ENCODE results near the gene PDE1A.

The PDE1A gene

DNA sequence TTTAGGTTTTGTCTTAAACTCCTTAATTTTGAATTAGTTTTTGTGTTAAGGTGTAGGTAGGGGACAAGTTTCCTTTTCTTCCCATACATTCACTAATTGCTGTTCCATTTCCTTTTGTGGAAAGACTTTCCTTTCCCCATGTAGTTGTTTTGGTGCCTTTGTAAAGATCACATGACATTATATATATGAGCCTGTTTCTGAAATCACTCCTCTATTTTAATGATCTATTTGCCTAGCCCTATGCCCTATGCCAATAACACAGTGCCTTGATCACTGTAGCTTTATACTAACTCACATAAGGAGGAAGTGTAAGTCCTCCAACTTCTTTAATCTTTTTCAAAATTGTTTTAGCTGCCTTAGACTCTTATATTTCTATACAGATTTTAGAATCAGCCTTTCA is 229.3 kb downstream of the PDE1A start:
- DNase-seq (ENCODE audit: low spot score): no peak

DNA sequence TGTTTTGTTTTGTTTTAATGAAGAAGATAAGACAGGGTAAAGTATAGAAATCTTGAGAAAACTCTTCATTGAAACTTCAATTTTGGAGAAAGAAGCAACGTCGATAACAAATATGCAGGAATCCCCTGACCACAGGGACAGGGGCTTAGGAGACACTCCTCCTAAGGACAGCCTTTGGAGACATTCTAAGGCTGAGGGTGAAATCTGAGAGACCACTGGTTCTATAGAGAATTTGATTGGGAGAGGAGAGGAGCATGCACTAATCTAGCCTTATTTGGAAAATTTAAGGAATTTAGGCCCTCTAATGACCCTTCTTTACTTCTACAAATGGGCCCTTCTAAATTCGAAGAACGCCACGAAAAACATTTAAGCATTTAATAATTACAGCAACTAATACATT is 233.5 kb downstream of the PDE1A start:
- DNase-seq (ENCODE audit: low spot score): no peak

DNA sequence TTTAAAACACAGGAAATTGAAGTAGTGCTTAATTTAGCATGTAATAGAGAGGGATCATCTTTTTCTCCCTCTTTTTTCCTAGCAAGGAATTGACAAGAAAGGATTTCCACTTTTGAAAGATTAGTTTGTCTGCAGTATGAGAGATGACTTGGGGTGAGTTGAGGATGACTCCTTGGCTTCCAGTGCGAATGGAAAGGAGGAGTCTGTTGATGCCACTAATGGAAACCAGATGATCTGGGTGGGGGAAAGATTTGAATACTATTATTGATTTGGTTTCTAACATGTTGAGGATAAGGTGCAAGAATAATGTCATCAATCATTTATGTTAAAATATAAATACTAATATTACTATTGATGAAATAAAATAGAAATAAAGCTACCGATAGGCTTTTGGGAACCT is 235.8 kb downstream of the PDE1A start:
- no peak for DNase-seq (ENCODE audit: low spot score)

GRCh38 chr2:182187130-182187529 is 239.7 kb downstream of the PDE1A start:
- DNase-seq (ENCODE audit: low spot score): no peak

DNA sequence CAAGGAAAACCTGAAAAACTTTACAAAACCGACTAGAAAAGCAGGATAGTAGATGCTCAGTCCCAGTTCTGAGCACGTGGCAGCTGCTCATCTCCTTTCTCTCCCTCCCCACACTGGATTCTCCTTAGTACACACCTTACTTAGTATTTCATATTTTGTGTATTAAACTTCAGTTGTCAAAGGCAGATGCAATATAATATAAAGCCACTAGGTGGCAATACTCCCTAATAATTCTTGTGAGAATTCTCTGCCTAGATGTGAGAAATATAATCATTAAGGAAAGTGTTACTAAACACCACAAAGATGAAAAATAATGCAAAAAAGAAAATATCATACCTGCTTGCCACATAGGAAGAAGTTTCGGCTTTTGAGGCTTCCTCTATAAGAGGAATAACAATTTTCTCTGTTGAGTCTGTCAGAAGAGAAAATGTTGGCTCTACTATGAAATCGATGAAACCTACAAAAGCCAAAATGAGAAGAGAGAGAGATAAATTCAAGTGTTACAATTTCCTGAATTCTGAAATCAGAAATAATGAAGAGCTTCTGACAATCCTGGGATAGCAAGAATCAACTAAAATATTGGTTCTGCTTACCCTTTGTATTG is 240.6 kb downstream of the PDE1A start:
- DNase-seq (ENCODE audit: low spot score): peak; percentile 37

DNA sequence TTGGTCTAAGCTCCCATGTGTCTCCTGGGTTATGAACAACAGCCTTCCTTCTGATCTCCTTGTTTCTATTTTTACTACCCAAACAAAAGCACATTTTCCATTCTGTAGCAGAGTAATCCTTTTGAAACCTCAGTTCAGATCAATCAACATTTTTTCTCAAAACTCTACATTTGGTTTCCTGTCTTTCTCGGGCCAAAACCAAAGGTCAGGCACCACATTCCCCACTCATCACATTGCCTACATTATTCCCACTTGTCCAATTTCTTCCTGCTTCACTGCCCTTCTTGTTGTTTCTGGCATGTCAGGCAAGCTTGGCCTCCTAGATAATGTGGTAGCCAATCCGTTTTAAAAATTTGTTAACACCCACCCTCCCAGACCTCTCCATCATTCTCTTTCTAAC is 244.4 kb downstream of the PDE1A start:
- DNase-seq (ENCODE audit: low spot score): no peak

DNA sequence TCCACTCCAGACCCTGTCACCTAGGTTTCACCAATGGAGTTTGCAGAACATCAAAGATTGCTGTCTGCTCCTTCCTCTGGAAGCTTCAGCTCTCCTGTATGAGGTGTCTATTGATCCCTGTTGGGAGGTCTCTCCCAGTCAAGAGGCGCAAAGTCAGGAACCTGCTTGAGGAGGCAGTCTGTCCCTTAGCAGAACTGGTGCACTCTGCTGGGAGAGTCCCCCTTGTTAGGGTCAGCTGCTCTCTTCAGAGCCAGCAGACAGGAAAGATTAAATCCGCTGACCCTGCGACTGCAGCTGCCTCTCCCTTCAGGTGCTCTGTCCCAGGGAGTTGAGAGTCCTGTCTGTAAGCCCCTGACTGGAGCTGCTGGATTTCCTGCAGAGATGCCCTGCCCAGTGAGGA is 245.5 kb downstream of the PDE1A start:
- no peak for DNase-seq (ENCODE audit: low spot score)

GRCh38 chr2:182179176-182179575 is 247.7 kb downstream of the PDE1A start:
- DNase-seq (ENCODE audit: low spot score): no peak

- DNase-seq (ENCODE audit: low spot score): no peak
Measured at GRCh38 chr2:182173944-182174622, 252.8 kb downstream of the PDE1A start.

GRCh38 chr2:182170341-182170740 is 256.5 kb downstream of the PDE1A start:
- DNase-seq (ENCODE audit: low spot score): no peak

GRCh38 chr2:182167882-182168281 is 259.0 kb downstream of the PDE1A start:
- DNase-seq (ENCODE audit: low spot score): no peak

GRCh38 chr2:182166841-182167240 is 260.0 kb downstream of the PDE1A start:
- DNase-seq (ENCODE audit: low spot score): no peak

DNA sequence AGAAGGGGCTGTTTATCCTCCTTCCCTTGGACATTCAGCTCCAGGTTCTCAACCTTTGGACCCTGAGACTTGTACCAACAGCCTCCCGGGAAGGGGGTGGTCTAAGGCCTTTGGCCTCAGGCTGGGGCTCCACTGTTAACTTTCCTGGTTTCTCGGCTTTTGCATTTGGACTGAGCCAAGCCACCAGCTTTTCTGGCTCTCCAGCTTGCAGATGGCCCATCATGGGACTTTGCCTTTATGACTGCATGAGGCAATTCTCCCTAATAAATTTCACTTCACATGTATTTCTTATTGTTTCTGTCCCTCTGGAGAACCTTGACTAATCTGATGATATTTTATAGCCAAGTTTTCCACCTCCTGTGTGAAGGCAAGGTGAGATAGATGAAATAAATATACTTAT is 260.4 kb downstream of the PDE1A start:
- DNase-seq (ENCODE audit: low spot score): no peak

DNA sequence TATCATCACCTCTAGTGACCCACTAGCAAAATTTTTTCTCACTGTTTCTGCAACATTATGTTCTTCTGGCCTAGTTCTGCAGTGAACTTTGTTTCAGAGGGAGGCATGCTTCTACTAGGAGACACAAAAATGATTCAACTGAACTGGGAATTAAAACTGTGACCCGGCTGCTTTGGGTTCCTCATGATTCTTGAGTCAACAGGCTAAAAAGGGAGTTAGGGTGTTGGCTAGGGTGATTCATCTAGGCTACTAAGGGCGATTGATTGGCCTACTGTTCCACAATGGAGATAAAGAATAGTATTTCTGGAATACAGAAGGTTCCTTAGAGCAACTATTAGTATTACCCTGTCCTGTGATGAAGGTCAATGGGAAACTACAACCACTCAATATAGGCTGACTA is 261.6 kb downstream of the PDE1A start:
- DNase-seq (ENCODE audit: low spot score): no peak

GRCh38 chr2:182164686-182165085 is 262.1 kb downstream of the PDE1A start:
- DNase-seq (ENCODE audit: low spot score): no peak

DNA sequence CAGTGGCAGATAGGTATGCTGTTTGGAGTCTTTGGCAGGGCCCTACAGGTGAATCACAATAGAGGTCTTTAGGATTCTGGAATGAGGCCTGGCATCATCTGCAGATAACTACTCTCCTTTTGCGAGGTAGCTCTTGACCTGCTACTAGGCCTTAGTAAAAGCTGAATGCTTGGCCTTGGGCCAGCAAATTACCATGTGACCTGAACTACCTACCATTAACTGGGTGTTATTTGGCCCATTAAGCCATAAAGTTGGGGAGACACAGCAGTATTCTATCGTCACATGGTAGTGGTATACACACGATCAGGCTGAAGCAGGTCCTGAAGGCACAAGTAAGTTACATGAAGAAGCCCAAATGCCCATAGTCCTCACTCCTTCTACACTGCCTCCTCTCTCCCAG is 263.0 kb downstream of the PDE1A start:
- no peak for DNase-seq (ENCODE audit: low spot score)

- no peak for DNase-seq (ENCODE audit: low spot score)
Measured at GRCh38 chr2:182148344-182148743, 278.5 kb downstream of the PDE1A start.

- DNase-seq (ENCODE audit: low spot score): no peak
Measured at GRCh38 chr2:182144776-182145165, 282.1 kb downstream of the PDE1A start.

DNA sequence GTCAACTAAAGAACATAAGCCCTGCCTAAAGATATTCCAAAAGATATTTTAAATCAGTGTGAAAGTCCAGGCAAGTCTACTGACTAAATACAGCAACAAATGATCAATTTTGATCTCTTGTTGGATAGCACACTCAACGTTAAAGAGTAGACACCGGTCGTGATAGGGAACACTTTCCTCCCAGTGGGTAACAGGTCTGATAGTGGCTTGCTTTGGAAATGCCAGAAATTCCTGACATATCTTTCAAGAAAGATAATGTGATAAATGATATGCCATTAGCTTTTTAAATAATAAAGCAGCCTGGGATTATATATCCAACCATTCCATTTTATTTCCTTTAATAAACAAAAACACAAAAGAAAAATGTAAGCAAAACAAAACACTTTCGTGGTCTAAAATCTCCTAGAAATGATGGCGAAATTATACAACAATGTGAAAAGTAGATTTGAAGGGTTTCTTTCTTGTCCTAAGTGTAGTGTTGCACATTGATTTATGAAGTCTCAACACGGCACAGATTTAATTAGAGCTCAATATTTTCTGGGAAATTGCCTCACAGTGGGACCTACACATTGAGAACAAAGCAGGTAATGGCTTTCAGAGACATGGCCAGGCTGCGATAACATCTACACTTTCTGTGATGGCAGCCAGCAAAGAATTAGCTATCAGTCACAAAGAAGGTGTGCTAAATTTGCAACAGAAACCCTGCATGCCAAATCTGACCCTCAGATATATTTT is 282.6 kb downstream of the PDE1A start:
- DNase-seq (ENCODE audit: low spot score): no peak

DNA sequence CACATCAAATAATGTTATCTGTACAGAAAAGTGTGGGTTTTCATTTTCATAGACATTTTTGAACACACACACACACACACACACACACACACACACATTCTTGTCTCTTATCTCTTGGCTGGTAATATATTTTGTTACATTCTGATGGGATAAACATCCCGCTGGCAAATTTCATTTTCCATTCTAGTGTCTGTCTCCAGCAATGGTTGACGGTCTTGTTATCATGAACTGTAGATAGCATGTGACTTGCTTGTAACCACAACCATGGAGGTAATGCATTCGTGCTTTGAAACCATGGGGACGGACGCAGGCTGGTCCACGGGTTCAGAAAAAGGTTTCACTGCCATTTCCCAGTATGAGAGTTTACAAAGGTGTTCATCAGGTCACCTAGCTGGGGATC is 284.8 kb downstream of the PDE1A start:
- no peak for DNase-seq (ENCODE audit: low spot score)

DNA sequence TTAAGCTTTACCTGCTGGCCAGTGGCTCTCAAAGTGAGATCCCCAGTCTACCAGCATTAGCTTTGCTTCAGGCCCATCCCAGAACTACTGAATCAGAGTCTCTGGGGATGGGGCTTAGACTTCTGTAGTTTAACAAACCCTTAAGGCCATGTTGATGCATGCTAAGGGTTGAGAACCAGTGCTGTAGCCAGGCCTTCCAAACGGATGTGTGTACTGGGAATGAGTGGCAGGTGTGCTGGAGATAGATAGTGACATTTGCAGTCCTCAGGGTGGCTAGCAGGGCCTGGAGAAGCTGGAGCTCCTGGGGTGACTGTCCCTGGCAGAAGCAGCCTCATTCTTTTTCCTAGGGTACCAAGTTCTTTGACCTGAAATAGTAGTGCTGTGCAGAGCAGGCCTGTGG is 292.6 kb downstream of the PDE1A start:
- no peak for DNase-seq (ENCODE audit: low spot score)

DNA sequence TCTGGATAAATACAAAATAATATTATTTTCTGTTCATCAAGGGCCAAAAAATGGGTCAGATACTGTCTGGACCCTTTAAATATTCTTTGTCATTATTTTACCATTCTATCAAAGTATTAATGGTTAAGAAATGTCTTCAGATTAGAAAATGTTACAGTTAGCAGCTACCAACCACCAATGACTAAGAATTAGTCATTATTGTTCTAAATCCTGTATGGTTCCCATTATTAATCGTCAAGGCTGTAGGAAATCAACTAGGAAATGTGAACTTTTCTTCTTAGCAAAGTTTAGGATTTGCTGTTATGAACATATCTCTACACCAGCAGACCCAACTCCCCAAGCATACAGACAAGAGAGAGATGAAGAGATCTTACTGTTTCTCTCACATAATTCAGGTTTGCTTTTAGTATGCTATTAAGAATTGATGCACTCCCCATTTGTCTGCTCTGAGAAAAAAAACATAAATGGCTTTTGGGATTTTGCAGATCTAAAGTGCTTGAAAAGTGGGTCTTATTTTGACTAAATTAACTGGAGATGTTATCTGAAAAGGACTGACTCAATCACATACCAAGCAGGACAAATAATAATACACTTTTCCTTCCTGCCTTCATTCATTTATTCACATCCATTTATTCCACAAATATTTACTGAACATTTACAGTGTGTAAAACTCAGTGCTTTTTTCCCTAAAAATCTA is 293.5 kb downstream of the PDE1A start:
- no peak for DNase-seq (ENCODE audit: low spot score)

DNA sequence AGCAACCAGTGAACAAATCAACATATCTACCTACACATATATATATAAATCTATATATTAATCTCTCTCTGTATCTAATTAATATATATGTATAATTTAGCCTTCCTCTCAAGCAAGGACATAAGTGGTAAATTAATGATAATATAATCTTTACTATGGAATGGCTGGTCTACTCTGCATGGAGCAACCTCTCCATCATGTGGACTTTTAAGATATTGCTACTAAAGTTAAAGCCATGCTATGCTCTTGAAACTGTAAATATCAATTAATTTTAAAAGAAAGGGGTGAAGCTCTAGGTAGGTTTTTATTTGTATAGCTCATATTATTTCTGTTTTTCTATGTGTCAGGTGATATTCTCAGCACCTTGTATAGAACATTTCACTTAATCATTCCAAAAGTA is 294.2 kb downstream of the PDE1A start:
- DNase-seq (ENCODE audit: low spot score): no peak
